Mesothelial cell of epicardium (in vitro differentiated cells): ENCODE measurements around the gene OR2A7. TPM values are rescaled to one million over a fixed set of nuclear protein-coding genes. Genes with fewer than 3 reads are reported as not detected.
"Not testable (repeated sequence)": the region's sequence is repeated elsewhere in the genome, so short reads cannot be mapped to it uniquely, and the experiment has no call there.

Source experiments
- DNase-seq, 2 experiments: peaks; one replicate each; pipeline ENCODE4 v3.0.0; 2021; ENCODE audit warnings: low spot score in 2 of 2; ENCODE audit not compliant: unreplicated experiment in 2 of 2
- H3K27ac Mint-ChIP-seq: 2 replicates; pipeline ENCODE4 v1.8.0; 2021; ENCODE audit warnings: mixed read lengths
- H3K27me3 Mint-ChIP-seq: 2 replicates; pipeline ENCODE4 v1.8.0; 2021; ENCODE audit warnings: low read depth, mixed read lengths
- H3K36me3 Mint-ChIP-seq: 2 replicates; pipeline ENCODE4 v1.8.0; 2021; ENCODE audit warnings: mixed read lengths
- H3K4me1 Mint-ChIP-seq: 2 replicates; pipeline ENCODE4 v1.8.0; 2021; ENCODE audit warnings: mixed read lengths
- H3K4me3 Mint-ChIP-seq: 2 replicates; pipeline ENCODE4 v1.8.0; 2021; ENCODE audit warnings: mild to moderate bottlenecking, moderate library complexity, mixed read lengths
- H3K9me3 Mint-ChIP-seq: 2 replicates; pipeline ENCODE4 v1.8.0; 2021; ENCODE audit warnings: mixed read lengths
- total RNA-seq: library from RNA; stranded (reverse); gene quantifications from 3 replicates; pipeline ENCODE4 v1.2.1, GENCODE V29; 2021
- TF ChIP-seq, protein P1 (sequence below): fragments of 200-600 bp; sonication (generic); IDR thresholded peaks from one replicate; pipeline ENCODE4 v1.5.0; 2021; ENCODE audit warnings: antibody characterized with exemption; ENCODE audit not compliant: unreplicated experiment

Gene OR2A7
- total RNA-seq, 1 donor from 2014 or later: 10.8 TPM

DNA sequence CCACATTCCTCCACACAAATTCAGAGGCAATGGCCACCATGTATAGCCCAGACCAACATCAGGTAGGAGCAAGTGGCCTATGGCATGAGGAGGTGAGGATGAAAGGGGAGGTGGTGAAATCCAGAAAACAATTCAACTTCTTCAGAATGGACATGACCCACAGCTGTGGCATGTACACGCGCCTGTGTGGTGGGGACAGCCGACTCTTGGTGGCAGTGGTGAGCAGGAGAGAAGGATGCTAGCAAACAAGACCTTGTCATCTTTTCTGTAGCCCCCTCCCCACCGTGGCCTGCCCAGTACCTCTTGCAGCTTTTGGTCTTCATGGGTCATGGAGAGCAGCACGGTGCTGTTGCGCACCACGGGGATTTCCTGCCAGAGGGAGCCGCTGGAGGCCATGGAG is 17.4 kb upstream of the OR2A7 start:
- not testable (repeated sequence) for DNase-seq, H3K27me3 Mint-ChIP-seq, H3K36me3 Mint-ChIP-seq, H3K4me1 Mint-ChIP-seq, H3K9me3 Mint-ChIP-seq, H3K4me3 Mint-ChIP-seq, H3K27ac Mint-ChIP-seq

DNA sequence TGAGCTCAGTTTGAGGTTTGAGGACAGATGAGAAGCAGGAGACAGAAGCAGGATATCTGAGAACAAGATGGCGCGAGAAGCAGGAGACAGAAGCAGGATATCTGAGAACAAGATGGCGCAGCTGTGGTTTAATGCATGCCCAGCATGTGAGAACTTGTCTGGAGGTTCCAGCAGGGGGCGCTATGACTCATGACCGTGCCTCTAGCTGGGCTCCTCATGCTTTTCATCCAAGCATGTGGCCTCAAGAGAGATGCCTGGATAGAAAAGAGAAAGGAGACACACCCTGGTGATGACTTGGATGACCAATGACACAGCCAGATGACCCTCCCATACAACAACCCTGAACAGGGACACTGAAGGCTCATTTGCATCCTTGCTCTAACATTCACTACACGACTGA is 15.4 kb upstream of the OR2A7 start:
- not testable (repeated sequence) for H3K4me3 Mint-ChIP-seq, H3K27ac Mint-ChIP-seq, DNase-seq, H3K4me1 Mint-ChIP-seq, H3K36me3 Mint-ChIP-seq, H3K9me3 Mint-ChIP-seq, H3K27me3 Mint-ChIP-seq

DNA sequence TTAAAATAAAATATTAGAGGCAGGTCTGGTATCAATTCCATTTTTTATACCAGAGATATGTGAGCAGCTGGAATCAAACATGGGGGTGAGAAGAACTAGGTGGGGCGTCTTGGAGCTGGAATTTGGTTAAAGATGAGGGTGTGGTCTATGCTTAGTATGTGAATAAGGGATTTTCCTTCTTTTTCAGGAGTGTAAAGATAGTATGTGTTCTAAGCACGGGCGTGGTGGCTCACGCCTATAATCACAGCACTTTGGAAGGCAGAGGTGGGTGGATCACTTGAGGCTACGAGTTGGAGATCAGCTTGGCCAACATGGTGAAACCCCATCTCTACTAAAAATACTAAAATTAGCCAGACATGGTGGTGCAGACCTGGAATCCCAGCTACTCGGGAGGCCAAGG is 10.7 kb upstream of the OR2A7 start:
- H3K36me3 Mint-ChIP-seq, H3K9me3 Mint-ChIP-seq, H3K4me1 Mint-ChIP-seq, H3K4me3 Mint-ChIP-seq, H3K27ac Mint-ChIP-seq, H3K27me3 Mint-ChIP-seq, DNase-seq: not testable (repeated sequence)

DNA sequence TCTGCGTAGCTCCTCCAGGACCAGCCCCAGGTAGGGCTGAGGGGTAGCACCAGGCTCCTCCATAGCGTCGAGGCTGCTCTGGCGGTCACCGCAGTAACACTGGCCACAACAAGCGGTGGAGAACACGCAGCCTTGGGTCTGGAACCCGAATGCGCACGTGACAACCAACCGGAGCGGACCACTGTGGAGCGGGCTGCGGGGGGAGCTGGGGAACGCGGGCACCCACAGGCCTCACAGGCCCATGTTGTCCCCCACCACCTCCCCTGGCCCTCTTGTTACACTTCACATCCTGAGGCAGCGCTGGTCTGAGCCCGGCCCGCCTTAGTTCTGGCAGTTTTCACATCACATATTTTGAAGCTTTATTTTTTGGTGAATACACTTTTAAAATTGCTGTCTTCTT is 4.6 kb upstream of the OR2A7 start, which contains the start of gene CTAGE8:
CTAGE8 (minus strand) TSS at position 101 of the 400 bp plus-strand sequence; CDS start at position 63, 38 bp downstream.
- not testable (repeated sequence) for H3K4me3 Mint-ChIP-seq, DNase-seq, H3K4me1 Mint-ChIP-seq, H3K9me3 Mint-ChIP-seq, H3K27me3 Mint-ChIP-seq, H3K27ac Mint-ChIP-seq, H3K36me3 Mint-ChIP-seq

DNA sequence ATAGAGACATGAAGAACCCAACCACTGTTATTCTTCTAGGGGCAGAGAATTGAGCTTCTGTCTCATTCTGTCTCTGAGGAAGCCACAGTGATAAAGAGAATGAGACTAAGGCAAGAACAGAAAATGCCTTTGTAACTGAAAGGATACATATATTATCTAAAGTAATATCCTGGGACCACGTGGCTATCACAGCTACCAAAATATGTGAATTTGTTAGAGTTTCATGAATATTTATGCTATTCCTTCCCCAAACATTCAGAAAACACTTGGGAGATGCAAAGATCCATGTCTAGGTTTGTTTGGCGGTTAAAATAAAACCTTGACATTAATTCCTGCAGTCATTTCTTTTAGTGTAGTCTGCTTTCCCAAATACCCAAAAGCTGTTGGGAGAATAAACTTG is 2.5 kb downstream of the OR2A7 start:
- not testable (repeated sequence) for H3K36me3 Mint-ChIP-seq, H3K4me1 Mint-ChIP-seq, DNase-seq, H3K27me3 Mint-ChIP-seq, H3K27ac Mint-ChIP-seq, H3K9me3 Mint-ChIP-seq, H3K4me3 Mint-ChIP-seq

DNA sequence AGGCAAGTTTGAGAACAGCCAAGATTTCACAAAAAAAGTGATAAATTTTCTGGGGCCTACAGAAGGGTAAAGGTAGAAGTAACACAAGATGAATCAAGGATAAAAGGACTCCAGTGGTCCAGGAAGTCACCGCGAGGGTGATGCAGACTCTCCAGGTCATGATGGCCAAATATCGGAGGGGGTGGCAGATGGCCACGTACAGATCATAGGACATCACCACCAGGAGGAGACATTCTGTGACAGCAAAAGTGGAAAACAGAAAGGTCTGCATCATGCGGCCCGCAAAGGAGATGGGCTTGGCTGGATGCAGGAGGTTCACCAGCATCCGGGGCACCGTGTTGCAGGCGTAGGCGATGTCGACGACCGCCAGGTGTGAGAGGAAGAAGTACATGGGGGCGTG is 5.5 kb downstream of the OR2A7 start:
- not testable (repeated sequence) for H3K27ac Mint-ChIP-seq, H3K9me3 Mint-ChIP-seq, H3K4me1 Mint-ChIP-seq, DNase-seq, H3K27me3 Mint-ChIP-seq, H3K36me3 Mint-ChIP-seq, H3K4me3 Mint-ChIP-seq

DNA sequence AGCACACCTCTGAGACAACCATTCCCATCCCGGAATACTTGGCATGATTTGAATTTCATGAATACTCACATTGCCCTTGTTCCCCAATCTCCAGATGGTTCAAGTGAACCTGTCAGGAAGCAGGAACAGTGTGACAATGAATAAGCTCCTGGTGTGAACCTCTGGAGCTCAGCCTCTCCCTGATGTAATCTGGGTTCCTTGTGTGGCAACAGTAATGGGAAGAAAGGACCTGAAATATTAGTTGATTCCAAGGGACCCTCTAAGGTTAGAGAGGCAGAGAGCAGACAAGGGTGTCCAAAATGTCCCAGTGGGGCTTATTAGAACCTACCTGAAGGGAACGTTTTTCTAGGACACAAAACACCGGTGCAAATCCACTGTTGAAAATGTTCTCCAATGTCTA is 8.5 kb downstream of the OR2A7 start:
- no peak for DNase-seq
- Mint-ChIP-seq H3K4me1 (no peaks in the 10 kb centered on the region), H3K36me3 (no peaks in the 10 kb centered on the region), H3K27me3 (no peaks in the 10 kb centered on the region), H3K4me3 (no peak overlapping the region), H3K27ac (no peak overlapping the region), H3K9me3 (no peaks in the 10 kb centered on the region)
- TF ChIP-seq, protein P1, sequence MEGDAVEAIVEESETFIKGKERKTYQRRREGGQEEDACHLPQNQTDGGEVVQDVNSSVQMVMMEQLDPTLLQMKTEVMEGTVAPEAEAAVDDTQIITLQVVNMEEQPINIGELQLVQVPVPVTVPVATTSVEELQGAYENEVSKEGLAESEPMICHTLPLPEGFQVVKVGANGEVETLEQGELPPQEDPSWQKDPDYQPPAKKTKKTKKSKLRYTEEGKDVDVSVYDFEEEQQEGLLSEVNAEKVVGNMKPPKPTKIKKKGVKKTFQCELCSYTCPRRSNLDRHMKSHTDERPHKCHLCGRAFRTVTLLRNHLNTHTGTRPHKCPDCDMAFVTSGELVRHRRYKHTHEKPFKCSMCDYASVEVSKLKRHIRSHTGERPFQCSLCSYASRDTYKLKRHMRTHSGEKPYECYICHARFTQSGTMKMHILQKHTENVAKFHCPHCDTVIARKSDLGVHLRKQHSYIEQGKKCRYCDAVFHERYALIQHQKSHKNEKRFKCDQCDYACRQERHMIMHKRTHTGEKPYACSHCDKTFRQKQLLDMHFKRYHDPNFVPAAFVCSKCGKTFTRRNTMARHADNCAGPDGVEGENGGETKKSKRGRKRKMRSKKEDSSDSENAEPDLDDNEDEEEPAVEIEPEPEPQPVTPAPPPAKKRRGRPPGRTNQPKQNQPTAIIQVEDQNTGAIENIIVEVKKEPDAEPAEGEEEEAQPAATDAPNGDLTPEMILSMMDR: no peak

DNA sequence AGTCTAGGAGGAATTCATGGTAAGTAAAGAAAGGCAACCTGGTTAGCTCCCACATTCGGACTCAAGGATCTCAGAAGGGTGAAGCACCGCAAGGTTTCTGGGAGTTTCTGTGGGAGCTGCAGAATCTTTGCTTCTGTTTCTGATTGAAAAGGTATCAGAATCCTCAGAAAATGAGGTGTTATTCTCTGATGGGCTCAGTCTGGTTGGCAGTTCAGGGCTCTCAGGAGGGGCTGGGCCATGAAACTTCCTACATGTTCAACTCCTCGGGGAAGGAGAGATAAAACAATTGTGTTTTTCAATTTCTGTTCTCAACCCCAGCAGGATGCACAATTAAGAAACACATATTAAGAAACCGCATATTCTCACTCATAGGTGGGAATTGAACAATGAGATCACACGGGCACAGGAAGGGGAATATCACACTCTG is 9.1 kb downstream of the OR2A7 start:
- H3K36me3 Mint-ChIP-seq: no peaks in the 10 kb centered on the region
- TF ChIP-seq, protein P1: no peak
- DNase-seq: no peak
- H3K9me3 Mint-ChIP-seq: no peaks in the 10 kb centered on the region
- no peaks in the 10 kb centered on the region for H3K4me1 Mint-ChIP-seq
- H3K27ac Mint-ChIP-seq: no peak overlapping the region
- no peaks in the 10 kb centered on the region for H3K27me3 Mint-ChIP-seq
- no peak overlapping the region for H3K4me3 Mint-ChIP-seq

DNA sequence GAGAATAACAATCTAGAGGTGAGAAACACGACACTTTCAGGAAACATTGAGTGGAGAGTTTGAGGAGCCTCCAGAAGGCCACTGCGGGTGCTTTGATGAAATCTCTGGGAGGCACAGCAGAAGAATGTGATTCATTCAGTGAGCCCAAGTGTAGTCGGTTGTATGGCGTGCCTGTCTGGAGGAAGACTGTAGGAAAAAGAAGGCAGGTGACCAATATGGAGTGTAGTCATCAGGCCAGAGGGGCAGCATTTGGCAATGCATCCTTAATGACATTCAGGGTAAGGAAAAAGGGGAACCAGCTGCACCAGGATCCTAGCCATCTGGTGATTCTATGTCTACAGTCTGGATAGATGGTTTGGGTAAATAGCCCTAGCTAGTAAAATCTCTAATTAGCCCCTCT is 12.3 kb downstream of the OR2A7 start:
- not testable (repeated sequence) for DNase-seq, H3K27me3 Mint-ChIP-seq, H3K4me1 Mint-ChIP-seq, H3K36me3 Mint-ChIP-seq, H3K27ac Mint-ChIP-seq, H3K4me3 Mint-ChIP-seq, H3K9me3 Mint-ChIP-seq

DNA sequence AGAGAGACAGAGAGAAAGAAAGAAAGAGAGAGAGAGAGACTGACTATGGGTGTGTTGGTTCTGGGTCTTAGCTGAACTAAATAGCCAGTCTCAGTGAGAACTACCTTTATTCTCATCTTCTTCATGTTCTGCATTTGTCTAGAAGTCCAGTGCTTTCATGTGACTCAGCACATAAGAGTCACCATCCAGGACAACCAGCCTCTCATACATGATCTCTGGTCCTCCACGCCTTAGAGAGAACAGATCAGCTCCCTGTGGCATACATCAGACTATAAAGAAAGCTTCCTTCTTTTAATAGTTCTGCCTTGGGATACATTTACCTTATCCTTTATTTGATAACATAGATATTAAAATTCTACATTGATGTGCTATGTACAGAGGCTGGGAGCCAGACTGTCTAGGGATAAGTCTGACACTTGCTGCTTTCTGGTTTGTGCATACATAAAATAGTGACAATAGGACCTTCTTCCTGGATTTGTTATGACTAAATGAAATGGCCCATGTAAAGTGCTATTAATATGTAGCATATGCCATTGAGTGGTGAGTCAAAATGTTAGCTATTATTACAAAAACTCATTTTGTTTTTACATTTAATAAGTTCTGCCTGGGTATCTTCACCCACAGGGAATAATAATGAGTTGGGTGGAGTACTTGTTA is 16.8 kb downstream of the OR2A7 start:
- H3K9me3 Mint-ChIP-seq, DNase-seq, H3K4me1 Mint-ChIP-seq, H3K27me3 Mint-ChIP-seq, H3K4me3 Mint-ChIP-seq, H3K36me3 Mint-ChIP-seq, H3K27ac Mint-ChIP-seq: not testable (repeated sequence)

DNA sequence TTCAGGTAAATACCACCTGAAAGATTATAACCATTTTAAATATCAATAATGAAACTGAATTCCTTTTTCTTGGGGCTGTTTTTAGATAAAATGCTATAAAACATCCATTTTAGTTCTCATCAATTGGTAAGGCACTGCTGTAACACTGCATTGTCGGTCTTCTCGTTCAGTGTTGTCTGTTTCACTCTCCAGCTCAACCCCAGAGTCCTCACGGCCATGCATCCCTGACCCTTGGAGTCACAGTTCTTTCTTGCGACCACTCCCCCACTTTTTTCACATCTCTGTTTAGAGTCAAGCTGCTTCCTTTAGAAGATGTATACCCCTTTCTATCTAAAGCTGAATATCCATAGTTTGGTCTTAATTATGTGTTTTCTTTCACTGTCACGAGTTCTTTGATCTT is 17.6 kb downstream of the OR2A7 start:
- DNase-seq, H3K4me3 Mint-ChIP-seq, H3K27me3 Mint-ChIP-seq, H3K4me1 Mint-ChIP-seq, H3K36me3 Mint-ChIP-seq, H3K9me3 Mint-ChIP-seq, H3K27ac Mint-ChIP-seq: not testable (repeated sequence)

DNA sequence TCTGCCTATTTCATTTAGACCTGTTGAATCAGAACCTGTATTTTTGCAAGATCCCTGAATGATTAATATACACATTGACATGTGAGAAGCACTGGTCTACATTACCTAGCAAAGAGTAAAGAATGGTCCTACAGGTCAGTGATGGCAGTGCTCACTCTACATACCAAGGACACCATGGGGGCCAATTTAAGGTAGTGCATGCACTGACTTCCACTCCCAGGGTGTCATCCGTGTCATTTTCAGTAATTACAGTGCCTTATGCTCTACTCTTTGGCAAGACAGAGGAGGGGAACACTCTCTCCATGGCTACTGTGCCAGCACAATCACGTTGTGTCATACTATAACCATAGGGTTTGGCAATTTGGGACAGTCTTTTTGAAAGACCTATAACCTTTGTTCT is 19.2 kb downstream of the OR2A7 start:
- H3K36me3 Mint-ChIP-seq, H3K9me3 Mint-ChIP-seq, H3K4me3 Mint-ChIP-seq: not testable (repeated sequence)

DNA sequence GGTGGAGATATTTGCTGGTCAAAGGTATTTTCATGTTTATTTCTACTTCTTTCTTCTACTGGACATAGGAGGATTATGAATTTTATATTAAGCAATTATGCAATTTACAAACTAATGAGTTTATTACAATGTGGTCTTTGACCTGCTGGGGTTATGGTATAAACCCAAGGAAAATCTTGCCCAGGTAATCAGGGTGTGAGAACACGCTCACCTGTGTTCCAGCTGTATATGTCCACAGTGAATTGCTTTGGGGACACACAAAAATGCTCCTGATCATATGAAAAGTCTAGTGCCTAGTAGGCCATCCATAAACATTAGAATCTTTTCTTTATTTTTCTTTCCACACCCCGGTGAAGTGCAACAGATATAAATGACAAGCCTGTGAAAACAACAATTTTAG is 25.2 kb downstream of the OR2A7 start, which contains the start of gene OR2A42:
OR2A42 (minus strand) TSS at position 241 of the 400 bp plus-strand sequence. CDS start 6,762 bp downstream, outside the sequence.
- not testable (repeated sequence) for H3K4me1 Mint-ChIP-seq, H3K27ac Mint-ChIP-seq, H3K4me3 Mint-ChIP-seq, H3K36me3 Mint-ChIP-seq, H3K27me3 Mint-ChIP-seq, H3K9me3 Mint-ChIP-seq, DNase-seq

More for the DNA sequence above, 19.2 kb downstream of the OR2A7 start:
- DNase-seq, H3K4me1 Mint-ChIP-seq, H3K27ac Mint-ChIP-seq, H3K27me3 Mint-ChIP-seq: not testable (repeated sequence)
